Liver (tissue), 9 donors: Measurements from ENCODE around the gene PLA2G3. TPM values are rescaled to one million over a fixed set of nuclear protein-coding genes. Genes with fewer than 3 reads are reported as not detected.

Experiments
- DNase-seq: peaks from one replicate; pipeline ENCODE4 v3.0.0-alpha.2; 2017; ENCODE audit warnings: low spot score
- H3K27ac ChIP-seq, 2 donors: one replicate each; pipeline ENCODE4 v1.7.0; 2013; ENCODE audit warnings: inconsistent platforms in 2 of 2, low read length in 2 of 2, control low read depth in 1 of 2, low read depth in 1 of 2, mild to moderate bottlenecking in 1 of 2
- H3K27me3 ChIP-seq, 4 donors: one replicate each; pipeline versions ENCODE4 v1.6.1 to v1.7.0; 2013; ENCODE audit warnings: low read length in 3 of 4, inconsistent platforms in 1 of 4, mild to moderate bottlenecking in 1 of 4, moderate library complexity in 1 of 4; ENCODE audit not compliant: control insufficient read depth in 4 of 4, insufficient read depth in 4 of 4
- H3K36me3 ChIP-seq, 4 donors: one replicate each; pipeline versions ENCODE4 v1.6.1 to v1.7.0; 2013; ENCODE audit warnings: low read length in 3 of 4, mild to moderate bottlenecking in 3 of 4, low read depth in 1 of 4, moderate library complexity in 1 of 4; ENCODE audit not compliant: control insufficient read depth in 4 of 4, insufficient read depth in 3 of 4
- H3K4me1 ChIP-seq, 4 donors: one replicate each; pipeline versions ENCODE4 v1.6.1 to v1.7.0; 2013; ENCODE audit warnings: low read length in 3 of 4, mild to moderate bottlenecking in 3 of 4, moderate library complexity in 1 of 4; ENCODE audit not compliant: control insufficient read depth in 4 of 4, insufficient read depth in 4 of 4
- H3K4me3 ChIP-seq, 3 donors: one replicate each; pipeline versions ENCODE4 v1.6.1 to v1.7.0; 2013; ENCODE audit warnings: low read length in 3 of 3, control low read depth in 1 of 3, low read depth in 1 of 3, mild to moderate bottlenecking in 1 of 3
- H3K9ac ChIP-seq, 2 donors: one replicate each; pipeline ENCODE4 v1.7.0; 2013; ENCODE audit warnings: low read length in 2 of 2, mild to moderate bottlenecking in 2 of 2, moderate library complexity in 2 of 2, control low read depth in 1 of 2, low read depth in 1 of 2
- H3K9me3 ChIP-seq, 4 donors: one replicate each; pipeline versions ENCODE4 v1.6.1 to v1.7.0; 2013; ENCODE audit warnings: low read length in 3 of 4; ENCODE audit not compliant: control insufficient read depth in 4 of 4
- CTCF ChIP-seq: fragments of 150-350 bp; IDR thresholded peaks from 2 replicates; pipeline ENCODE4 v1.5.1; 2017; ENCODE audit warnings: improper control_type of control experiment, low read depth, low read length; ENCODE audit not compliant: missing input control
- EGR1 ChIP-seq, 2 donors: IDR thresholded peaks; 2 replicates each; pipeline ENCODE4 v1.6.1; 2016 to 2018; ENCODE audit warnings: antibody characterized with exemption in 2 of 2, low read depth in 2 of 2
- FOXA1 ChIP-seq: IDR thresholded peaks from 2 replicates; pipeline ENCODE4 v1.6.1; 2016; ENCODE audit warnings: antibody characterized with exemption
- FOXA2 ChIP-seq: IDR thresholded peaks from 2 replicates; pipeline ENCODE4 v1.6.1; 2016; ENCODE audit warnings: antibody characterized with exemption
- GABPA ChIP-seq, 2 donors: IDR thresholded peaks in 1 of 2; conservative IDR thresholded peaks in 1 of 2; 2 replicates each; pipeline ENCODE4 v1.6.1; 2016; ENCODE audit warnings: antibody characterized with exemption in 2 of 2, mild to moderate bottlenecking in 1 of 2, moderate library complexity in 1 of 2
- HNF4A ChIP-seq, 2 donors: conservative IDR thresholded peaks; 2 replicates each; pipeline ENCODE4 v1.6.1; 2016; ENCODE audit warnings: antibody characterized with exemption in 2 of 2, mild to moderate bottlenecking in 2 of 2
- HNF4G ChIP-seq: IDR thresholded peaks from 2 replicates; pipeline ENCODE4 v1.6.1; 2016; ENCODE audit warnings: antibody characterized with exemption
- MAX ChIP-seq: IDR thresholded peaks from 2 replicates; pipeline ENCODE4 v1.6.1; 2016; ENCODE audit warnings: antibody characterized with exemption
- RAD21 ChIP-seq, 2 donors: IDR thresholded peaks; 2 replicates each; pipeline ENCODE4 v1.6.1; 2016; ENCODE audit warnings: antibody characterized with exemption in 2 of 2, mild to moderate bottlenecking in 2 of 2
- RXRA ChIP-seq, 2 donors: IDR thresholded peaks; 2 replicates each; pipeline ENCODE4 v1.6.1; 2017 to 2018; ENCODE audit warnings: antibody characterized with exemption in 2 of 2, mild to moderate bottlenecking in 1 of 2
- SP1 ChIP-seq: IDR thresholded peaks from 2 replicates; pipeline ENCODE4 v1.6.1; 2018; ENCODE audit warnings: antibody characterized with exemption, mild to moderate bottlenecking
- YY1 ChIP-seq: IDR thresholded peaks from 2 replicates; pipeline ENCODE4 v1.6.1; 2016; ENCODE audit warnings: antibody characterized with exemption, mild to moderate bottlenecking
- WGBS: extraction: QIAGEN DNeasy Blood & Tissue Kit; methylation state at CpG from one replicate; pipeline ENCODE4 v1.1.7; 2013; 5-methylcytosine and 5-hydroxymethylcytosine counted together
- polyA plus RNA-seq, 2 donors: library from polyadenylated mRNA; stranded (reverse) in 1 of 2; unstranded in 1 of 2; fragments of 200-250 nt in 1 of 2; fragments of >200 nt in 1 of 2; fragmentation: Nextera tagmentation in 1 of 2; extraction: Ambion mirVana in 1 of 2; gene quantifications; one replicate each; pipeline versions ENCODE4 v1.2.1 to v1.2.3, GENCODE V29; 2013 to 2015
- total RNA-seq, 2 donors: library from RNA; depleted of rRNA; stranded (reverse); fragments of >200 nt; gene quantifications; one replicate each; pipeline ENCODE4 v1.2.3, GENCODE V29; 2014
- TF ChIP-seq, protein P1 (sequence below): IDR thresholded peaks from 2 replicates; pipeline ENCODE4 v1.6.1; 2016; ENCODE audit warnings: antibody characterized with exemption, mild to moderate bottlenecking
- TF ChIP-seq, protein P2 (sequence below): IDR thresholded peaks from 2 replicates; pipeline ENCODE4 v1.6.1; 2016; ENCODE audit warnings: antibody characterized with exemption
- donor health status: healthy.
- donor health status: healthy.
- donor health status: healthy.
- donor health status: healthy.
- donor health status: healthy.

Gene PLA2G3
- total and polyA plus RNA-seq, 4 donors: not detected

GRCh38 chr22:31136155-31136554 is 4.2 kb downstream of the PLA2G3 start:
- Histone ChIP-seq H3K9ac (no peak overlapping the region), H3K4me3 (no peak overlapping the region), H3K27ac (no peak overlapping the region), H3K36me3 (no peaks in the 10 kb centered on the region), H3K4me1 (no peaks in the 10 kb centered on the region), H3K27me3 (no peaks in the 10 kb centered on the region), H3K9me3 (no peaks in the 10 kb centered on the region)
- 91% methylated on average over 9 of the region's 9 CpGs for WGBS
- DNase-seq: no peak
- no peak for TF ChIP-seq CTCF

GRCh38 chr22:31135706-31136105 is 4.6 kb downstream of the PLA2G3 start:
- Histone ChIP-seq H3K4me1 (no peaks in the 10 kb centered on the region), H3K9ac (no peak overlapping the region), H3K9me3 (no peaks in the 10 kb centered on the region), H3K4me3 (no peak overlapping the region), H3K27ac (no peak overlapping the region), H3K36me3 (no peaks in the 10 kb centered on the region), H3K27me3 (no peaks in the 10 kb centered on the region)
- 94% methylated on average over 6 of the region's 6 CpGs for WGBS
- no peak for DNase-seq
- TF ChIP-seq RAD21 (IDR thresholded peaks at IDR 0.05) (no peak), HNF4A (conservative IDR thresholded peaks at IDR 0.05) (no peak), FOXA1 (no peak), FOXA2 (no peak), SP1 (no peak), CTCF (no peak), RXRA (IDR thresholded peaks at IDR 0.05) (no peak), GABPA (IDR thresholded peaks at IDR 0.05 in 1 of 2, conservative IDR thresholded peaks at IDR 0.05 in 1 of 2) (no peak), MAX (no peak), EGR1 (IDR thresholded peaks at IDR 0.05; ENCODE audit: low read depth in 2 of 2) (no peak), YY1 (no peak), HNF4G (no peak)
- TF ChIP-seq, protein P1, sequence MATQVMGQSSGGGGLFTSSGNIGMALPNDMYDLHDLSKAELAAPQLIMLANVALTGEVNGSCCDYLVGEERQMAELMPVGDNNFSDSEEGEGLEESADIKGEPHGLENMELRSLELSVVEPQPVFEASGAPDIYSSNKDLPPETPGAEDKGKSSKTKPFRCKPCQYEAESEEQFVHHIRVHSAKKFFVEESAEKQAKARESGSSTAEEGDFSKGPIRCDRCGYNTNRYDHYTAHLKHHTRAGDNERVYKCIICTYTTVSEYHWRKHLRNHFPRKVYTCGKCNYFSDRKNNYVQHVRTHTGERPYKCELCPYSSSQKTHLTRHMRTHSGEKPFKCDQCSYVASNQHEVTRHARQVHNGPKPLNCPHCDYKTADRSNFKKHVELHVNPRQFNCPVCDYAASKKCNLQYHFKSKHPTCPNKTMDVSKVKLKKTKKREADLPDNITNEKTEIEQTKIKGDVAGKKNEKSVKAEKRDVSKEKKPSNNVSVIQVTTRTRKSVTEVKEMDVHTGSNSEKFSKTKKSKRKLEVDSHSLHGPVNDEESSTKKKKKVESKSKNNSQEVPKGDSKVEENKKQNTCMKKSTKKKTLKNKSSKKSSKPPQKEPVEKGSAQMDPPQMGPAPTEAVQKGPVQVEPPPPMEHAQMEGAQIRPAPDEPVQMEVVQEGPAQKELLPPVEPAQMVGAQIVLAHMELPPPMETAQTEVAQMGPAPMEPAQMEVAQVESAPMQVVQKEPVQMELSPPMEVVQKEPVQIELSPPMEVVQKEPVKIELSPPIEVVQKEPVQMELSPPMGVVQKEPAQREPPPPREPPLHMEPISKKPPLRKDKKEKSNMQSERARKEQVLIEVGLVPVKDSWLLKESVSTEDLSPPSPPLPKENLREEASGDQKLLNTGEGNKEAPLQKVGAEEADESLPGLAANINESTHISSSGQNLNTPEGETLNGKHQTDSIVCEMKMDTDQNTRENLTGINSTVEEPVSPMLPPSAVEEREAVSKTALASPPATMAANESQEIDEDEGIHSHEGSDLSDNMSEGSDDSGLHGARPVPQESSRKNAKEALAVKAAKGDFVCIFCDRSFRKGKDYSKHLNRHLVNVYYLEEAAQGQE: no peak
- TF ChIP-seq, protein P2, sequence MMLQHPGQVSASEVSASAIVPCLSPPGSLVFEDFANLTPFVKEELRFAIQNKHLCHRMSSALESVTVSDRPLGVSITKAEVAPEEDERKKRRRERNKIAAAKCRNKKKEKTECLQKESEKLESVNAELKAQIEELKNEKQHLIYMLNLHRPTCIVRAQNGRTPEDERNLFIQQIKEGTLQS: no peak
